Activated T-cell treated with anti-CD3 and anti-CD28 coated beads, Interleukin-2, amount 50 U/mL, for 1 hour (primary cell): Measurements from ENCODE around the gene FAM204A.

Source experiments
- DNase-seq: peaks from one replicate; pipeline ENCODE4 v3.0.0-alpha.2; 2020

The FAM204A gene

DNA sequence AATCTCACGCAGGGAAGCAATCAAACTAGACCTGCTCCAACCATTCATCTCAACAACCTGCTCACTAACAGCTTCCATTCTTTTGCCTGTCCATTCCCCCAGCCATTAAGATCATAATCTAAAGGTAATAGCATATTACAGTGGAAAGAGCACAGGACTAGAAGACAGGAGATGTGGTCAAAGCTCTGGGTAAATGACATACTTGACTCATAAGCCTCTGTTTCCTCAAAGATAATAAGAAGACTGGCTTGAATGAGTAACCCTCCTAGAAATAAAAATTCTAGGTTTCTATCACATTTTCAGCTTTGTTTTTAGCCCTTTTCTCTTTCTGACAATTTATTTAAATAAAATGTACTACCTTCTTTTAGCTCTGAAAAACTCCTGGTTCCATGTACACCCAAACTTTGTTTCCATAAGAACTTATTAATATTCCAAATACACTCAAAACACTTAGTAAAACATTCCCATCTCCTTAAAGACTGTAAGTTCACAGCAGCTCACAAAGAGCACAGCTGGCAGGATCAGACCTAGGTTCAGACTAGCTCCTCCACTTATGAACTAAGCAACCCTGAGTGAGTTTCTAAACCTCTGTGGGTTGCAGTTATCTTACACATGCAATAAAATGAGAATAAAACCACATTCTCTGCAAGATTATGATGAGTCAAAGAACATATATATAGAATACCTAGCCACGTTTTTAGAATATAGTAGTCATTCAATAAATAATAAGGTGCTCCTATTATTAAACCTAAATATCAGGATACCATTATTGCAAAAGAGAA is 11.6 kb downstream of the FAM204A start:
- DNase-seq: no peak

DNA sequence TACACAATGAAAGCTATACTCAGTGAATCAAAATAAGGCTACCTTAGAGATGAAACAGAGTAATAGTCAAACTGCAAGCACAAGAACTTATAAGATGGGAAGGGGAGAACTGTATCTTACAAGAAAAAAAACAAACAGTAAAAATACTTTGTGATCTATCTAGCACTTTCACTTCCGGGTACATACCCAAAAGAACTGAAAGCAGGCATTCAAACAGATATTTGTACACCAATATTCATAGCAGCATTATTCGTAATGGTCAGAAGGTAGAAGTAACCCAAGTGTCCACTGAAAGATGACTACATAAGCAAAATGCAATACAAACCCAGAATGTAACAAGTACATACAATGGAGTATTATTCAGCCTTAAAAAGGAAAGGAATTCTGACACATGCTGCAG is 18.0 kb downstream of the FAM204A start:
- no peak for DNase-seq

DNA sequence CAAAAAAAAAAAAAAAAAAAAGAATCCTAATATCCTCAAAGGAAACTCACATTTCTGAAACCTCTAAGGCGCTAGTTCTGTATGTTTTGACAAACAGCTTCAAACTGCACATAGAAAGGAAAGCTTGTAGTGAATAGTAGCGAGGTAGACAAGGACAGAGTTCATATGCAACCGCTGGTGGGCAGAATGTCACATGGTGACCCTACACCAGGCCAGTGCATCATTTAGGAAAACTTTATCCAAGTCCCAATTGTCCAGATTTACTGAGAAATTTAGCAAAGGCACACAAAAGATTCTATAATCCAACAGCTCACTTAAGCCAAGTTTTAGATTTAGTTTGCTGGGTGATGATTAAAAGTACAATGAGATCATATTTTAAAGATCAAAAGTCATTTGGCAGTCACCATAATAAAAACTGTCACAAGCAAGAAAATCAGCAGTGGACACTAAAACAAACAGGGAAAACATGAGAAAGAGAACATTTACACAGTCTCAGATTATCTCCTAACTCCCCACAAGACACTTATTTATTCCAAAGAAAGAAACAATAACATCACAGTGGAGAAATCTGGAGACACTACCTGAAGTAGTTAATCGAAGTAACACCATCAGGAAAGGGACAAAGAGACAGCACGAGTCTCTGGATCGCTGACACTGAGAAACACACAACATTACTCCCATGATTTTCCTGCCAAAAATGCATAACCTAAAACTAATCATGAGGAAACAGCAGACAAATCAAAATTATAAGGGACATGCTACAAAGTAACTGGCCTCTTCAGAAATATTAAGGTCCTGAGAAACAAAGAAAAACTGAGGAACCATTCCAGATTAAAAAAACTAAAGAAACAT is 20.2 kb downstream of the FAM204A start:
- no peak for DNase-seq

DNA sequence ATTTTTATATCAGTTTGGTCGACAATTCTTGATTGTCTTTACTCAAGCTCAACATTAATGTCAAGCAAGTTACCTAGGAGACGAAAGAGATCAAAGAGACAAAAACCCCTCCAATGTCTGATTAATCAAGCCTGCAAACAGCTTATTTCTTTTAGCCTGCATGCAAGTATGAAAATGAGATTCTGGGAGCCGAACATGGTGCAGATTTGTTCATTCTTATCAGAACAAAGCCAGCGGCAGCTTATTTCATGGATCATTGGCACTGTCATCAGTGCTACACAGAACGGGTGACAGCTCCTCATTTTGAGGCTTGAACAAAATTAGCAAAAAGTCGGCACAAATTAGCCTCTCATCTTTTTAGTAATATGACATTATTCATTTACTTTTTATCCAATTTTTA is 26.5 kb downstream of the FAM204A start:
- no peak for DNase-seq

DNA sequence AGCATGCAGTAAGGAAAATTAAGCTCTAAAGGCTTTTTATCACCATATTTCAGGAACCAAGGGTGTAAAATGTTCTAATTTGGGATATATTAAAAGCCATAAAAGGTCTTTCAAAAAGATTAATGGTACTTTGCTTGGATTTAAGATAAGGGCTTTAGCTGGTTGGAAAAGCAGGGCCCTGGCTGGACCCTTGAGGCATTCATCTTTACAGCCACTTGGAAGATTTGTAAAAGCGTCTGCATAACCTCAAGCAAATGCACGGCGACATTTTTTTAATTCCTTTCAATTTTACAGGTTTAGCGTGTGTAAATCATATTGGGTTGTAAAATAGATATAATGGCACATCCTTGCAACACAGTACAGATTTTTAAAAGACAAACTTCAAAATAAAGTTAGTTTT is 27.2 kb downstream of the FAM204A start:
- no peak for DNase-seq

DNA sequence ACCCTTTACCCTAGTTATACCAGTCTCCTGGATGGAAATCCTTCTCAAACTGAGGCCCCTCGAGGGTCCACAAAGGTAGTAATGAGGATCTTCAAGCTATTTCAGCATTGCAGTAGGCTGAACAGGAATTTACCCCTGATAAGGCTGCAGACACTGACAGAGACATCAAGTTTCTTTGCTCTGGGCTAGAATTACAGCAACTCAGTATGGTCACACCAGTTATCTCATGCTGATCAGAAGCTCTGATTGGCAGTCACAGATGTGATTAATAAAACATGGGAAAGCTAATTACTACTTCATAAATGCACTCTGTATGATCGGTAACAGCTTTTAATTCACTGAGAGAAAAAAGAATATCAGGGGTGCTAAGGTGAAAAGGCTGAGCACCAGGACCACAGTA is 30.6 kb downstream of the FAM204A start:
- DNase-seq: no peak

DNA sequence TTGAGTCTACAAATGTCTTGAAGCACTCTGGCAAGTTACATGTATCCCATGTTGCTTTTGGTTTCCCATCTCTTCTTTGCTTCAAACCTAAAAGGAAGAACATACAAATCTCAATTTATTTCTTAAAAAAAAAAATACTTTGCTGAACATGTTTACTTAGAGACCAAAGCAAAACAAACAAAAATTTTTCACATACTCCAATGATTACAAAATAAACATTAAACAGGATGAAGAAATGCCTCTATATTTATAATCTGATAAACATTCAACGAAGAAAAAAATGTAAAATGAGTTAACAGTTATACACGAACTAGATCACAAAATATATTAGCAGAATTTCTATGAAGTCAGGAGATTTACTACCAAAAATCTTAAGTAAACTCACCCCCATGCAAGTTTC is 31.3 kb downstream of the FAM204A start:
- DNase-seq: no peak

DNA sequence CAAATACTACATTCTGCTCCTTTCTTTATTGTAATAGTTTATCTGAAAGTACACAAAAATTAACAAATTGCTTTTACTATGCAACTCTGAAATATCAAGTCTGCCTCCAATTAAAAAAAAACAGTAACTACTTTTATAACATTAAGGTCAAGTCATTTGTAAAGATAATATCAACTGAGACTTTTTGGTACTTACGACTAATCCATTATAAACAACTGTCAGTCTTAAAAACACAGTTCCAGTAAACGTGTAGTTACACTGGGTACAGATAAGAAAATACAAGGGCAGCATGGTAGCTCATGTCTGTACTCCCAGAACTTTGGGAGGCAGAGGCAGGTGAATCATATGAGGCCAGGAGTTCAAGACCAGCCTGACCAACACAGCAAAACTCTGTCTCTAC is 32.2 kb downstream of the FAM204A start:
- DNase-seq: no peak

DNA sequence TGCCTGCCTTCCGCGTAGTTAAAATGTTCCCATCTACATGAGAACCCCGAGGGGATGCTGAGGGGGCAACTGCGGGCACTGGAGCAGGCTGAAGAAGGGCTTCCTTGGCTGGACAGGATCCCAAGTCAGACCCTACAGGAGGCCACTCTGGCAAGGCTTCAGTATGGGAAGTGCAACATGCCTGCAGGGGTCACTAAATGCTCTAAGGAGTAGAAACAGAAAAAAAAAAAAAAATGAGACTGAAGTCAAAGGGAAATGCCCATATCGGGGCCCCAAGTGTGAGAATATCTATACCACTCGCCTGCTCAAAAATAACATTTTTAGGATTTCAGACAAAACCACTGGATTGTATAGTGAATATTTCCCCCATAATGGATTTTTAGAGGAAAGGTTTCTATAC is 33.5 kb downstream of the FAM204A start:
- DNase-seq: no peak

DNA sequence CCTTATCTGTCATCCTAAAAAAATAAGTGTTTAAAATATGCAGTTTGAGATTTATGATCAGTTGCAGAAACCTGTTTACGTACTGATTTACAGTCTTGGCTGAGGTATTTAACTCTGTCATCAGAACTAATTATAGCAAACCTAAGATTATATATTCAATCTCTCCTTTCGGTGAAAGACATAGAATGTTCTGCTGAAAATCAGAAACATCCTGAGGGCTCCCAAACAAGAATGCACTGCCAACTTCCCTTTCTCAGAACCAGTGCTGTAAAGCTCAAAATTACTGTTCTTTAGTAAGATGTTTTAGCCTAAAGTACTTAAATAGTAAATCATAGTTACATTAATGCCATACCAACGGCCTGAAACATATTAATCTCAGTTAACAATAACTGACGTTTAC is 34.3 kb downstream of the FAM204A start:
- DNase-seq: no peak

DNA sequence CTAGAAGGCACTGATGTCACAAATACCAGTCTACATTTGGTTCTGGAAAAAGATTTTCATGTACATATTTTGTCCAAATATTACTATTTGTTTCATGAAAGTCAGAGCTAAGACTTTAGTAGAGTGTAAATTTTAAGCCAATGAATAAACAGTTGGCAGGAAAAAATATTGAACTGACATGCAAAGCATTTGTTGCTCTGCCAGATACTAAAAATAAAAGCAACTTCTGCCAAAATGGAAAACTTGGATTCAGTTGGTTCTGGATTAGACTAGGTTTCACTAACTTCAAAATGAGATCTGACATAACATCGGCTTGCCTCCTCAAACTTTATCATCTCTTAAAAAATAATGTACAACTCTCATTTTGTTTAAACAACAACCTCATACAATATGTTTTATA is 34.9 kb downstream of the FAM204A start:
- no peak for DNase-seq

DNA sequence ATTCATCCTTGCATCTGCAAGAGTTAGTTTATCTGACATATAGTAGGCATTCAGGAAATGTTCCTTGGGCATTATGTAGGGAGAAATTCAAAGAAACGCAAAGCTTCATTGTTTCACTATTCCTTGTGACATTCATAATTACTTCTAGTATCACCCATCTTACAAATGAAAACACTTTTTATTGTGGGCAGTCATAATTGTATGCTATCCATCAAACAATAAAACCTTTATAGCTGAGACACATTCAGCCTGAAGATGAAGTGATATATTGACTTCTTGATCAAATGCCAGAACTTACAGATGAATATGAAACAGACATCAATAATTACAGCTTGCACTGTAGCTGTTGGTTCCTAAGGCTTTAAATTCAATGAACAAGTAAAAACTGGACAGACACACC is 36.4 kb downstream of the FAM204A start:
- DNase-seq: no peak

DNA sequence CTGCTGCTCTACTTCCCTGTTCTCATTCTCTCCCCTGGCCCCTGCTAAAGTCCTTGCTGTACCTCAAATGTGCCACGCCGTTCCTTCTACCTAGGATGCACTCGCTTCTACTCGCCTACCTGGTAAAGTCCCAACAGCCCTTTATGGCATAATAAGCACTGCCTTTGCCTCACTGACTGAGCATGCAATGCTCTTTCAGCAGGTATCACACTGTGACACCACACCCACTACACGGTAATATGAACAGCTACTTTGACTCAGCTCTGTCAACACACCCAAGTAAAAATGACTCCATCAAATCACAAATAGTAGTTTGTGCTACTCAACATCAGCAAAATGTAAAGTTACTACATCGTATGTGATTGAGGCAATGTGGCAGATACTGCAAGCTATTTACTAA is 37.6 kb downstream of the FAM204A start:
- no peak for DNase-seq

DNA sequence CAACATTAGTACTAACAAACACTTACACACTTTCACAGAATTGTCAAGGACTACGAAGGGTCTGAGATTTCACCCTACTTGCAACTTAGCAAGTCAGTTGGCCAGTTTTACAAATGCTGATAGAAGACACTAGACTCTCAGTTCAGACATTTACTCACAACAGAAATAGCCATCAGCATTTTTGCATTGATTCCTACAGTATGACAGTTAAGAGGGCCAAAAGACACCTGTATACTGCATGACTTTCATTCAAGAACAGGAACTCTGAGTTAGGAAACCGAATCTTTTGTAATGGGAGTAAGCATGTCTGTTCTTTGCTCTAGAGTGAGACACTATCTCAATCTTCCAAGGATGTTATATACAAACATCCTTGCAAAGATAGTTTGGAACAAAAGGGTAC is 40.9 kb downstream of the FAM204A start:
- DNase-seq: no peak

DNA sequence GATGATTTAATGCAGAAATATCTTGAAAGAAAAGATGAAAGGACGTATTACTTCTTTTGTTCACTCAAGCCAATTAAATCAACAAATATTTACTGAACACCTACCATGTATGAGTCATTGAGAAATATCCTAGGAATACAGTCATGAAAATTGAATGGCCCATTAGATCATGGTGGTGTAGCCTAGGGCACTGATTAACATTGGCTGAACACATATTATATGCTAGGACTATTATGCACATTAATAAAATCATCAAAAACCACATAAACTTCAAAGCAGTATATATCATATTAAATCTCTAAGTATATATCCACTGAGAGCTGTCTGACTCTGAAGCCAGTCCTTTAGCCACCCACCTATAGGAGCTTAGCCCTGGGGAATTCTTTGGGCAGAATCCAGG is 41.8 kb downstream of the FAM204A start:
- DNase-seq: no peak

DNA sequence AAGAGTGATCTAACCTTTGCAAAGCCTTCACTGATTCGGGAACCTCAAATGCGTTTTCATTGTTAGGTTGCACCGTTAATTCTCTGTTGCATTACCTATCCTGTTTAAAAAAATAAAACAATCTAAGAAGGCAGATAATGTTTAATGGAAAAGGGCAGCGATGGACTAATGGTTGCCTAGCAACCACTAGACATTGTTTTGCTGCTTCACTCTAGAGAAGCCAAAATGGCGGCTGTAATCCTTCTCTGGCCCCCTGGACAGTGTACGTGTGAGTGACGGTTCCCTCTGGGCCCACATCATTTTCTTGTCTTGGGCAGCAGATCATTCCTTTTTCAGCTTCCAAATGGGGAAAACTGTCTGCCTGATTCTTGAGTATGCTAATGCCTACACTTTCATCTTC is 43.3 kb downstream of the FAM204A start:
- DNase-seq: no peak

DNA sequence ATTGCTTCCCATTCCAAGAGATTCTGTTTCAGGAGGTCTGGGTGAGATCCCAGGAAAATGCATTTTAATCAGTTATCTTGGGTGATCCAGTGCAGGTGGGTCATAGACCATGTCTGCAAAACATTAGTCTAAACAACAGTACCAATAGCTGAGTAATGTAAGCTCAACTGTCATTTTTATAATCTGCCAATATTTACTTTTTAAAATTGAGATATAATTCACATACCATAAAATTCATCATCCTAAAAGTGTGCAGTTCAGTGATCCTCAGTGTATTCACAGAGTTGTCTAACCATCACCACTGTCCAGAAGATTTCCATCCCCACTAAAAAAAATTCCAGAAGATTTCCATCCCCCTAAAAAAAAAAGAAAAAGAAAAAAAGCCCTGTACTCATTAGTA is 51.0 kb downstream of the FAM204A start:
- no peak for DNase-seq

DNA sequence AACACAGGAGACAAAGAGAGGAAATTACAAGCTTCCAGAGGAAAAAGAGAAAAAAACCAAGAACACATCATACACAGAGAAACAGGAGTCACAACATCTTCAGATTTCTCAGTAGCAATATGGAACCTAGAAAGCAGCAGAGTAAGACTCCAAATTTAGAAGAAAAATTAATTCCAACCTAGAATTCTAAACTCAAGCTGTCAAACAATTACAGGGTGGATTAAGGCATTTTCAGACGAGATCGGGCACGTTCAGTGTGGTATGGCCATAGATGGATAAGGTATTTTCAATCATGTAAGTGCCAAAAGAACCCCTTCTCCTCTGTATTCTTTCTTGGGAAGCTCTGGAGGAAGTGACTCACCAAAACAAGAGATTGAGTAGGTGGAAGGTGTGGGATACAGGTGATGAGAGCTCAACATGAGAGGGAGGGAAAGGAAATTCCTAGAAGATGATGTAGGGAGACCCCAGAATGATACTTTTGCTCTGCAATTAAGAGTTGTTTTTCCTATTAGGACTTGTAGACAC is 51.6 kb downstream of the FAM204A start:
- no peak for DNase-seq

DNA sequence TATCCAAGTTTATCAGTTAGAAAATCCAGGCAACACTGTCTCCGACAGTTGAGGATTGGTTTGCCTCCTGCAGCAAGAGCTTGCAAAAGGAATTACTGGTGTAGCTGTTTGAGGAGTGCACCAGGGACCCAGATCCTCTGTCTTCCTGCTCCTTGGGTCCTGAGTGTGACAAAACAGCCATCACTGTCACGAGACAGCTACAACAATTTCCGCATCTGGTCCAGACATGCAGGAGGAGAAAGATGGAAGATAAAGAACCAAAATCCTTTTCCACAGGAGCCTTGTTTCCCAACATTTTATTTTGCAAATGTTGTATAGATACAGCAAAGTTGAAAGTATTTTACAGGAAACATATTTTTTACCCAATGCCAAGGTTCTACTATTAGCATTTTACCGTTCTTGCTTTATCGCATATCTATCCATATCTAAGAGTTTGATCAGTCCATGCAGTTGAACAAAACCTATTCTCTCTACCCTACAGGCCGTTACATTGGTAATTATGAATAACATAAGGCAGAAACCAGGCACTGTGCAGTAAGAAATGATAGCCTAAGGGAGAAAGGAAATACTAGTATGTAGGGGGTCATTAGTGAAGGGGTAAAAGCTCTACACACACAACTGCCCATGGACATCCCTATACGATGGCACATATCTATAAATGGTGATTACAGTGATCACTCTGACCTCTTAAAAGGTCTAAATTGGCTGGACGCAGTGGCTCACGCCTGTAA is 54.9 kb downstream of the FAM204A start:
- DNase-seq: no peak

DNA sequence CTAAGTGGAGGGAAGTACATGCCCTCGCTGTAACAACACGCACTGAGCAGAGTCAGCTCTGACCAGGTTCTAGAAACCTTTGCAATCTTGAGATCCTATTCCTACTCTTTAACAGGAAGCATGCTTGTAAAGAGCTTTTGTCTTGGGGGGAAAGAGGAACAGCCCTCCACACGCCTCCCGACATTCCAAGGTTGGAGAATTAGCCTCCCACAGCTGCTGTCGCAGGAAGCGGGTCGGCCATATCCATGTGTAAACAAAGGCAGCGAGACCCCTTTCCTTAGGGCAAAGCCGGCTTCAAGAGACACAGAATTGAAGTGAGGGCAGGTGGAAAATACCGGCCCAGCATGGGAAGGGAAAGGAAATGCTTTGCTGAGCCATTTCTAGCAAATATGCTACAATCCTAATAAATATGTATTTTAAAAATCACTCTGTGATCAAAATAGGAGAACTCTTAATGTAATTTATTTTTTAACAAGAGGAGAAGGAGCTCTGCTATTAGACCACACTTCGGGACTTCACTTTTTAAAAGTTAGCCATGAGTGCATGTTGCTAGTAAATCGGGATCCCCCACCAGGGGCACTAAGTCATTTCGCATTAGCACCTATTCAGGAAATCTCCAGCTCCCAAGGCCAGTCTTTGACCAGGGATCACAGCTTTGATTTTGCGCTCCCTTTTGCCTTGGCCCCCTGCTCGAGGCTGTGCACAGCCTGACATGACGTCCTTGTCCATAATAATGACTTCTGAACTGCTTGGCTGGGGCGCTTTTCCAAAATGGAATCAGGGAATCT is 55.9 kb downstream of the FAM204A start:
- DNase-seq: no peak

DNA sequence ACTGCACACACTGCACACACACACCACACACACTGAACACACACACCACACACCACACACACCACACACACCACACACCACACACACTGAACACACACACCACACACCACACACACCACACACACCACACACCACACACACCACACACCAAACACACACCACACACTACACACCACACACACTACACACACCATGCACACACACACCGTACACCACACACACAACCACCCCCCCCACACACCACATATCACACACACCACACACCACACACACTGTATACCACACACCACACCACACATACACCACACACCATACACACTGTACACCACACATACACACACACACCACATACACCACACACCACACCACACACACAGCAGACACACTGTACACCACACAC is 59.5 kb downstream of the FAM204A start:
- DNase-seq: no peak

DNA sequence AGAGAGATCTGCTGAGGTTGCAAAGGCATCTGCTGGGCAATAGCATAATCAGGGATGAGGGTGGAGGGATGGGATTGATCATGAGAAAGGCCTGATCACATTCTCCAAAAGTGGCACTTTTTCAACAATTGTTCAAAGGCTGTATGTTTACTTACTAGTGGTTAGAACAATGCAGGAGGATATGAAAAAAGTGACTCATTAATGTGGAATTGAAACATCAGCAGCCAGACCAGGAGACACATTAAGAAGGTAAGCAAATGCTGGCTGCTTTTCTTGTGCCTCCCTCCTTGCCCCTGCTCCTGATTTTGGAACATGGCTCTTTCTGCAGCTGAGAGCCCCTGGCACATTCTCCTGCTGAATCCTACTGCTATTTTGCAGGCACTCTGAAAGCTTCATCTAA is 63.5 kb downstream of the FAM204A start:
- DNase-seq: no peak

DNA sequence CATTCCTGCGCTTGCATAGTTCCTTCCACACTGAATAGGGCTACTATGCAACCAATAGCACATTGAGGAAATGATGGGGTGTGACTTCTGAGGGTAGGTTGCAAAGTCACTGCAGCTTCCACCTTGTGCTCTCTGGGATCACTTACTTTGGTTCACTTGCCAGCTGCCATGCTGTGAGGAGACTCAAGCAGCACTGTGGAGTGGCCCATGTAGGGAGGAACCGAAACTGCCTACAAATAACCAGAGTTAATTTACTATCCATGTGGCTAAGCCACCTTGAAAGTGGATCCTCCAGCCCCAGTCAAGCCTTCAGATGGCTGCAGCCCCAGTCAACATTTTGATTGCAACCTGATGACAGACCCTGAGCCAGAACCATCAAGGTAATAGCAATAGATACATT is 64.3 kb downstream of the FAM204A start:
- no peak for DNase-seq
